Spleen (tissue), 11 donors: ENCODE results near the gene SPATA2. TPM values are rescaled to one million over a fixed set of nuclear protein-coding genes. Genes with fewer than 3 reads are reported as not detected.
"Not testable (repeated sequence)": the region's sequence is repeated elsewhere in the genome, so short reads cannot be mapped to it uniquely, and the experiment has no call there.

Source experiments
- DNase-seq: peaks from one replicate; pipeline ENCODE4 v3.0.0-alpha.2; 2020
- H3K27ac ChIP-seq, 8 donors: fragments of 200-600 bp; sonication (generic) in 7 of 8; 1 replicate in 4 of 8; 2 replicates in 4 of 8; pipeline versions ENCODE4 v1.5.0 to v1.8.0; 2016 to 2021; ENCODE audit warnings: inconsistent platforms in 4 of 8, mild to moderate bottlenecking in 4 of 8, moderate library complexity in 1 of 8
- H3K27me3 ChIP-seq, 7 donors: fragments of 200-600 bp; sonication (generic) in 6 of 7; replicated peaks in 1 of 7; 1 replicate in 4 of 7; 2 replicates in 3 of 7; pipeline versions ENCODE4 v1.5.0 to v1.8.0; 2016 to 2021; ENCODE audit warnings: inconsistent platforms in 3 of 7, mild to moderate bottlenecking in 1 of 7
- H3K36me3 ChIP-seq, 6 donors: fragments of 200-600 bp; sonication (generic) in 5 of 6; 1 replicate in 4 of 6; 2 replicates in 2 of 6; pipeline versions ENCODE4 v1.5.0 to v1.8.0; 2016 to 2021; ENCODE audit warnings: inconsistent platforms in 2 of 6
- H3K4me1 ChIP-seq, 6 donors: fragments of 200-600 bp; sonication (generic) in 5 of 6; 1 replicate in 3 of 6; 2 replicates in 3 of 6; pipeline versions ENCODE4 v1.5.0 to v1.8.0; 2016 to 2021; ENCODE audit warnings: inconsistent platforms in 3 of 6
- H3K4me3 ChIP-seq, 8 donors: fragments of 200-600 bp; sonication (generic) in 7 of 8; 1 replicate in 4 of 8; 2 replicates in 4 of 8; pipeline versions ENCODE4 v1.5.0 to v1.8.0; 2016 to 2021; ENCODE audit warnings: inconsistent platforms in 4 of 8, mild to moderate bottlenecking in 4 of 8, moderate library complexity in 2 of 8
- H3K9me3 ChIP-seq, 8 donors: fragments of 200-600 bp; sonication (generic) in 7 of 8; 1 replicate in 4 of 8; 2 replicates in 4 of 8; pipeline versions ENCODE4 v1.5.0 to v1.8.0; 2016 to 2021; ENCODE audit warnings: inconsistent platforms in 4 of 8
- CTCF ChIP-seq, 11 experiments: fragments of 200-600 bp in 7 of 11; fragments of 450-650 bp in 4 of 11; sonication (generic) in 4 of 11; IDR thresholded peaks in 8 of 11; conservative IDR thresholded peaks in 3 of 11; 1 replicate in 7 of 11; 2 replicates in 4 of 11; pipeline versions ENCODE4 v1.4.0 to v1.8.0; 2016 to 2021; ENCODE audit warnings: antibody characterized with exemption in 11 of 11, inconsistent platforms in 4 of 11, mild to moderate bottlenecking in 1 of 11
- POLR2A ChIP-seq, 3 donors: fragments of 450-650 bp; IDR thresholded peaks; one replicate each; pipeline ENCODE4 v1.5.1; 2017; ENCODE audit warnings: antibody characterized with exemption in 3 of 3, mild to moderate bottlenecking in 1 of 3
- POLR2AphosphoS5 ChIP-seq, 3 donors: sonication (generic); formaldehyde crosslinking; IDR thresholded peaks; one replicate each; pipeline ENCODE4 v1.5.1; 2017; ENCODE audit warnings: antibody characterized with exemption in 3 of 3
- WGBS, 5 donors: extraction: QIAGEN DNeasy Blood & Tissue Kit in 3 of 5; methylation state at CpG; one replicate each; pipeline versions ENCODE4 v1.1.5 to v1.1.7; 2013 to 2018; 5-methylcytosine and 5-hydroxymethylcytosine counted together
- intact Hi-C: fragments of 100-400 bp; cut with DNase I; formaldehyde crosslinking; loops from one replicate; pipeline ENCODE4 v1.15.0; 2023; ENCODE audit warnings: low total_unique reads
- polyA plus RNA-seq, 3 donors: library from polyadenylated mRNA; stranded (reverse); fragments of 200-250 nt; gene quantifications; one replicate each; pipeline ENCODE4 v1.2.1, GENCODE V29; 2013
- total RNA-seq, 7 donors: library from RNA; depleted of rRNA in 3 of 7; stranded (reverse); fragments of >200 nt in 3 of 7; fragmentation: NEBNext Ultra II Directional in 4 of 7; extraction: Animal tissue kit (Norgen Biotek cat#: 25700) in 4 of 7; gene quantifications; one replicate each; pipeline versions ENCODE4 v1.1.0 to v1.2.1, GENCODE V29; 2016 to 2021
- donor health status: healthy with polysubstance abuse.
- donor health status: DM: no; HTN: no; CAD: no; lungs with moderate emphysema.
- donor health status: DM: no; HTN: no; CAD: no.
- donor health status: Bipolar disorder and iron deficiency.
- donor health status: healthy.
- donor health status: DM: no; HTN: no; CAD: no.
- donor health status: DM: yes; HTN: yes; CAD: no.

SPATA2 gene
- total and polyA plus RNA-seq, 10 donors = 2.9 to 33.2 (median 13.7) TPM

GRCh38 chr20:49899541-49900383 lies 15.6 kb downstream of the SPATA2 start:
- 73 to 83% (median 79%) methylated on average over 10 of the region's 10 CpGs for WGBS, 5 donors
- TF ChIP-seq POLR2AphosphoS5 (IDR thresholded peaks at IDR 0.05) (no peak), POLR2A (IDR thresholded peaks at IDR 0.05) (no peak), CTCF (IDR thresholded peaks at IDR 0.05 in 8 of 11, conservative IDR thresholded peaks at IDR 0.05 in 3 of 11) (no peak)
- intact Hi-C loops = no loop called here
- H3K27me3 ChIP-seq = no peaks in the 10 kb centered on the region
- DNase-seq = no peak
- H3K4me3 ChIP-seq = no peak overlapping the region
- H3K27ac ChIP-seq = peak overlapping the region in 5 of 8 donors; percentile 2 to 51 (median 38)
- H3K36me3 ChIP-seq = peaks cover 0 to 31% (median 13%) of the 10 kb centered on the region in 6 donors
- no peaks in the 10 kb centered on the region for H3K9me3 ChIP-seq
- peaks cover 0 to 33% (median 10%) of the 10 kb centered on the region in 6 donors for H3K4me1 ChIP-seq

- peaks cover 19 to 68% (median 43%) of the 10 kb centered on the region in 6 donors for H3K4me1 ChIP-seq
- H3K27ac ChIP-seq = peak overlapping the region in 5 of 8 donors; percentile 13 to 82 (median 76)
- peaks cover 0 to 6% (median 0%) of the 10 kb centered on the region in 6 donors for H3K36me3 ChIP-seq
- no peak for DNase-seq
- no peak for TF ChIP-seq POLR2A (IDR thresholded peaks at IDR 0.05)
- TF ChIP-seq POLR2AphosphoS5 (IDR thresholded peaks at IDR 0.05) = peak in 1 of 3 donors; percentile 39
- no peaks in the 10 kb centered on the region for H3K9me3 ChIP-seq
- H3K4me3 ChIP-seq = no peak overlapping the region
- no peaks in the 10 kb centered on the region for H3K27me3 ChIP-seq
- intact Hi-C loops = no loop called here
- 54 to 83% (median 70%) methylated on average over 6 of the region's 6 CpGs for WGBS, 5 donors
These were observed 19.1 kb downstream of the SPATA2 start for GRCh38 chr20:49896204-49896603.

- intact Hi-C loops = not testable (repeated sequence)
These were observed 19.7 kb downstream of the SPATA2 start for GRCh38 chr20:49895474-49896093.

GRCh38 chr20:49894073-49894470 lies 21.3 kb downstream of the SPATA2 start:
- Histone ChIP-seq H3K27ac (peak overlapping the region in 6 of 8 donors; percentile 9 to 90 (median 66)), H3K4me1 (peaks cover 22 to 81% (median 63%) of the 10 kb centered on the region in 6 donors), H3K36me3 (peaks cover 0 to 17% (median 0%) of the 10 kb centered on the region in 6 donors), H3K9me3 (no peaks in the 10 kb centered on the region), H3K4me3 (peak overlapping the region in 1 of 8 donors; percentile 2), H3K27me3 (no peaks in the 10 kb centered on the region)
- TF ChIP-seq CTCF (IDR thresholded peaks at IDR 0.05 in 8 of 11, conservative IDR thresholded peaks at IDR 0.05 in 3 of 11) (no peak), POLR2A (IDR thresholded peaks at IDR 0.05) (no peak), POLR2AphosphoS5 (IDR thresholded peaks at IDR 0.05) (no peak)
- WGBS, 5 donors = 44 to 72% (median 54%) methylated on average over 6 of the region's 6 CpGs
- DNase-seq = no peak
- intact Hi-C loops = no loop called here

More at GRCh38 chr20:49895474-49896093, 19.7 kb downstream of the SPATA2 start:
- not testable (repeated sequence) for H3K9me3 ChIP-seq, H3K4me3 ChIP-seq, H3K36me3 ChIP-seq, H3K27me3 ChIP-seq, DNase-seq
- 82 to 94% (median 82%) methylated on average over 7 of the region's 7 CpGs for WGBS, 5 donors
- Histone ChIP-seq H3K27ac (peak overlapping the region in 5 of 8 donors; percentile 13 to 82 (median 76)), H3K4me1 (peaks cover 19 to 74% (median 50%) of the 10 kb centered on the region in 6 donors)
